HL-60 (cell line): ENCODE data around the gene RUNX3.

Experiments used
- DNase-seq, 2 experiments: peaks; one replicate each; pipeline ENCODE4 v3.0.0-alpha.2; 2010 to 2020; ENCODE audit warnings: low read depth in 1 of 2, low spot score in 1 of 2
- H3K27ac ChIP-seq: fragments of 250-450 bp; sonication (Bioruptor Pico); replicated peaks from 2 replicates; pipeline ENCODE4 v1.5.1; 2020; ENCODE audit warnings: mild to moderate bottlenecking, moderate library complexity
- H3K27me3 ChIP-seq: fragments of 250-450 bp; sonication (Bioruptor Pico); 2 replicates; pipeline ENCODE4 v1.5.1; 2021; ENCODE audit warnings: mild to moderate bottlenecking, moderate library complexity; ENCODE audit not compliant: insufficient read depth, poor library complexity, severe bottlenecking
- H3K4me3 ChIP-seq: replicated peaks from 2 replicates; pipeline ENCODE4 v1.5.1; 2011; ENCODE audit warnings: mild to moderate bottlenecking, control low read depth, low read length; ENCODE audit not compliant: insufficient read depth
- CTCF ChIP-seq: IDR thresholded peaks from one replicate; pipeline ENCODE4 v1.5.1; 2011; ENCODE audit warnings: low read length, control low read depth, inconsistent platforms; ENCODE audit not compliant: insufficient read depth
- GABPA ChIP-seq: IDR thresholded peaks from 2 replicates; pipeline ENCODE4 v1.6.1; 2012; ENCODE audit warnings: low read depth
- POLR2AphosphoS5 ChIP-seq: IDR thresholded peaks from 2 replicates; pipeline ENCODE4 v1.6.1; 2012; ENCODE audit warnings: low read depth
- REST ChIP-seq: IDR thresholded peaks from 2 replicates; pipeline ENCODE4 v1.6.1; 2012; ENCODE audit warnings: low read depth; ENCODE audit not compliant: insufficient replicate concordance
- SPI1 ChIP-seq: IDR thresholded peaks from 2 replicates; pipeline ENCODE4 v1.6.1; 2012; ENCODE audit warnings: low read depth, mild to moderate bottlenecking, borderline replicate concordance

RUNX3 gene

GRCh38 chr1:24857507-24858133 is 72.5 kb downstream of the RUNX3 start:
- no peaks in the 10 kb centered on the region for H3K27me3 ChIP-seq
- TF ChIP-seq REST (no peak), GABPA (no peak), CTCF (no peak), POLR2AphosphoS5 (no peak)
- H3K27ac ChIP-seq: no peak overlapping the region
- H3K4me3 ChIP-seq: no peak overlapping the region
- no peak for DNase-seq

- no peak overlapping the region for H3K4me3 ChIP-seq
- H3K27me3 ChIP-seq: no peaks in the 10 kb centered on the region
- DNase-seq: no peak
- no peak overlapping the region for H3K27ac ChIP-seq
- no peak for TF ChIP-seq REST
- no peak for TF ChIP-seq SPI1
- TF ChIP-seq GABPA: no peak
- TF ChIP-seq POLR2AphosphoS5: no peak
- no peak for TF ChIP-seq CTCF
Observed at GRCh38 chr1:24856787-24857506, 73.1 kb downstream of the RUNX3 start.

GRCh38 chr1:24855474-24855873 is 74.6 kb downstream of the RUNX3 start:
- Histone ChIP-seq H3K4me3 (no peak overlapping the region), H3K27ac (no peak overlapping the region), H3K27me3 (no peaks in the 10 kb centered on the region)
- no peak for DNase-seq
- TF ChIP-seq REST (no peak), SPI1 (no peak), CTCF (no peak), POLR2AphosphoS5 (no peak), GABPA (no peak)
